NCI-H1436 (cell line): ENCODE results near the gene SUSD6.

Experiments used
- DNase-seq: peaks from one replicate; lab custom pipeline; 2025; lab: John Stamatoyannopoulos, UW

The SUSD6 gene

DNA sequence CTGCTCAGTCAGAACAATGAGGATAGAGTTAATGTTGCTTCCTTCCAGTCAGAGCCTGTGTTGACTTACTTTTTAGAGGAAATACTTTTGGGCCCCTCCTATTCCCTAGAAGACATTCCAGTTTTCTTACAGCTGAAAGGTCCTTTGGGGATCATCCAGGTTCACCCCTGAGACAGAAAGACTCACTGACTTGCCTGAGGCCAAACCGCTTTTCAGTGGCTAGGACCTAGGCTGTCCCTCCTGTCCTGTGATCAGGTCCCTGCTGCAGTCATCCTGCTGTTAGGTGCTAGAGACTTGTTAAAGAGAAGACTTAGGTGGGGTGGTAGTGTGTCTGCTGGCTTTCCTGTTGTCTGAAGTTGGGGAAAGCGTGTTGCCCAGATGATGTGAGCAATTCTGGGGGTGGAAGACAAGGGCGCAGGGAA is 39.6 kb downstream of the SUSD6 start:
- no peak for DNase-seq

DNA sequence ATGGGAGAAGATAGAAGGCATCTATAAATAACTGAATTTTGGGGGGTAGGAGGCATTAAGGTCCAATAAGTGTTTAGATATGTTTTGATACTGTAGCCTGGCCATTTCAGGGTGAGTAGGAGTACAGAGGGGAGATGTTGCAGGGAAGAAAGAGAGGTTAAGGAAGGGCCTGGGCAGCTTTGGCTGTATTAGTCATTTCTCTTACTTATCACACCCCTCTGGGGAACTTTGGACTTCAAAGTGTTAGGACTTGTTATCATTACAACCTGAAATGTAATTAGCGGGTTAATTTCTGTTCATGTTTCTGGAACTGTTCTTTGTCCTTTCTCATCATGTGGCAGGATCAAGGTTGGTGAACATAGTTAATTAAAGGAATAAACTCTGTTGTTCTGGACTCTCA is 40.3 kb downstream of the SUSD6 start:
- no peak for DNase-seq

DNA sequence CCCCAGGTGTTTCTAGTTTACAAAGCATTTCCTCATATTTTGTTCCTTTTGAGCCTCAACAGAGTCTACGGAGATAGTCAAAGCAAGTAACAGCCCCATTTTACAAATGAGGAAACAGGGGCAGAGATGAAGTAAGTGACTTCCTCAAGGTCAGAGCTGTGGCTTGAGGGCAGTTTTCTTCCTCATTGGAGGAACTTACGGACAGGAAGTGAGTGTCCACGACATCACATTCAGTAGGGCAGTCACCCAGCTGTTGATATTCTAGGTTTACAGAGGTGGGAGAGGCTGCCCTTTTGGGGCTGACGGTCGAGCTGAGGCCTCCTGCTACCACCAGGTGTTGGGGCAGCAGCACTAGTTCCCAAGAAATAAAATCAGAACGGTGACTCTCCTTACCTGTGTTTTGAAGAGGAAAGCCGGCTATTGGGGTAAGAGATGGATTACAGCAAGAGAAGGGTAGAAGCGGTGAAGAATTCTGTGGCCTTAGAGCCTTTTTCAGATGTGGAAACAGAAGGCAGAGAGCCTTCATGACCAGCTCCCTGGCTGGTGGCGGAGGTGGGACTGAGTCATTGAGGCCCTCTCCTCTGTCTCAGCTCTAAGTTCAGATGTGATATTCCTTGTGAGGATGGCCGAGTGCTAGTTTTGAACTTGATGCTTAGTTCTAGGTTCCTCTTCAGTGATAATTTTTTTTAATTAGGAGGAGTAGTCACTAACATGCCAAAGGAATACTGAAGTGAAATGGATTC is 41.7 kb downstream of the SUSD6 start:
- DNase-seq = no peak

DNA sequence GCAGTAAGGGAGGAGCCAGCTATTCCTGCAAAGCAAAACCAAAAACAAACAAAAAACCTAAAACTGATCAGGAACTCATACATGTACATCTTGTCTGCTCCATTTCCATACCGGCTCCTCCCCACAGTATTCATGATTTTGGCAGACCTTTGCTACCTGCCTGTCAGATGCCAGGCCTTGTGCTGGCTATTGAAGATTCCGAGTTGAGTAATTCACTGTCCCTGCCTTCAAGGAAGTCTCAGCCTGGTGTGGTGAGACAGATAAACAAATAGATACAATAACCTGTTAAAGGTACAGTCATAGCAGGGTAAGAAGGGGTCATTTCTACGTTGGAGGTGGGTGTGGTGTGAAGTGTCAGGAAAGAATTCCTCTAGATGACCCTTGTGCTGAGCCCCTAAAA is 42.7 kb downstream of the SUSD6 start:
- DNase-seq = no peak

DNA sequence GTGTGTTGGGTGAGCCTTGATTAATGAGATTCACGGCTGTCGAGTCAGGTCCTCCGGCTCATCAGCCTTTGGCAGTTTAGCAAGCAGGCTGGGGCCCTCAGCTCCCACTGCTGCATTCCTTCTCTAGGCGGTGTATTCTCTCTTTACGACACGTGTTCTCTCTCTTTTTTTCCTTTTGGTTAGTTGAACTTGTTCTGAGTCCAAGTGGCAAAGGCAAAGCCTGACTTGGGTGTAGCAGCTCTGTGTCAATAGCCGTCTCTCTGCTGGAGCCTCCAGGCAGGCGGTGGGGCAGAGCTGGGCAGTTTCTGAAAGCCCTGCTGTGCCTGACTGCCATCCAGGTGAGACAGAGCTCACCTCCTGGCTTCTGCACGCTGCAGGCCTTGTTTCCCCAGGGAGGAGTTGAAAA is 46.6 kb downstream of the SUSD6 start:
- peak; percentile 30 for DNase-seq

DNA sequence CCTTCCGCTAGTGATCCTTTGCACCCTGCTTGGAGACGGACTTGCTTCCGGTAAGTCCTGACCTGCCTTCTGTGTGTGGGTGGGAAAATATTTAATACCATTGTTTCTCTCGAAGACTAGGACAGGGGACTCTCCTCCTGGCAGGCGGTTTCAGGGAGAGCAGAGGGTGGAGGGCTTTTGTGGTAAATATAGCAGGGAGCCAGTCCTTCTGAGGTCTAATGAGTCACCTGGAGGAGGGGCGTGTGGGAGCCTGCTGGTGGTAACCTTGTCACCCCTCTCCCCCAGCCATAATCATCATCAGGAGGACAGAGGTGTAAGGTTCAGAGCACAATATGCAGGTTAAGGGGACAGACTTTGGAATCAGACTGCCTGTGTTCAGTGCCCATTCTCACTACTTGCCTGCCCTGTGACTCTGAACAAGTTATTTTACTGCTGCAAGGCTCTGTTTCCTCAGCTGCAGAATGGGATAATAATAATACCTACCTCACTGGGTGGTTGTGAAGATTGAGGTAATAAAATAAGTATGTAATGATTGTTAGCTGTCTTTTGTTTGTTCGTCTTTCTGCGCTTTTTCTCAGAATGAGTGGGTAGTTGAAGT is 47.4 kb downstream of the SUSD6 start:
- DNase-seq = no peak

DNA sequence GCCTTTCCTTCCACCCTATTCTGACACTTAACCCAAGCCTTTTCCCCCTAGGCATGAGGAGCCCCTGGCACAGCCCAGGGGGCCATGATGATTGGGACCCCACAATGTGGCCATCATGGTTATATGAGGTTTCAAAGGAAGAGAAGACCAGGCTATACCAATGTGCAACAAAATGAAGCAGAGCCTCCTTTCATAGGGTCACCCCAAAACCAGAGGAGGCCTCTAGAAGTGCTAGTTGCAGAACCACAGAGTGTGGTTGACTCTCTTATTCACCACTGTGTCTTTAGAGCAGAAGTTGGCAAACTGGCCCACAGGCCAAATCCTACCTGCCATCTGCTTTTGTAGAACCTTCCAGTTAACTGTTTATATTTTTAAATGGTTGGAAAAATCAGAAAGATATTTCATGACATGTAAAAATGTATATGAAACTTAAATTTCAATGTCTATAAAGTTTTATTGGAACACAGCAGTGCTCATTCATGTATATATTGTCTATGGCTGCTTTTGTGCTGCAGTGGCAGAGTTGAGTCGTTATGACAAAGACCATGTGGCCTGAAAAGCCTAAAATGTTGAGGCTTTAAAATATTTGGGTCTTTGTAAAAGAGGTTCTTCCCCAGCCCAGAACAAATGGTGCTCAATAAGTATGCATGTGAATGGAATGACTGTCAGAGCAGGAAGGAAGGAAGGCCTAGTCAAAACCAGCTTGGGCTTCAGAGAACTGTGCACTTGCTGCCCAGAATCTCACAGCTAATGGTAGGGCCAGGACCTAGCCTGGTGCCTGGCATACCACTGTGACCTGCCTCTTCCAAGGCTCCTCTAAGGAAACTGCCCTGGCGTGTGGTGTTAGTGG is 49.2 kb downstream of the SUSD6 start:
- no peak for DNase-seq

DNA sequence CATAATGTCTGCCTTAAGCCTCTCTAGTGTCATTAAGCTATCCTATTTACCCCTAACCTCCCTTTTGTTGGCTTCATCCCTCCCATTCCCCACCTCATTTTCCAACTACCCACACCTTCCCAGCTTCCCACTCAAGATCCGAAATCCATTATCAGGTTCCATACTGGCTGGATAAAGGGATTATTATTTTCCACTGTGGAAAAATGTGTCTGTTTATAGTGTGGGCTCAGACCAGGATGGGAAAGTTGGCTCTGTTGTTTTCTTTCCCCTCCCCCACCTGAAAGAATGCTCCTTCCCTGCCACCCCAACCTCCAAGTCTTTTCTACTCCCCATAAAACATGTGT is 49.8 kb downstream of the SUSD6 start:
- DNase-seq = no peak

DNA sequence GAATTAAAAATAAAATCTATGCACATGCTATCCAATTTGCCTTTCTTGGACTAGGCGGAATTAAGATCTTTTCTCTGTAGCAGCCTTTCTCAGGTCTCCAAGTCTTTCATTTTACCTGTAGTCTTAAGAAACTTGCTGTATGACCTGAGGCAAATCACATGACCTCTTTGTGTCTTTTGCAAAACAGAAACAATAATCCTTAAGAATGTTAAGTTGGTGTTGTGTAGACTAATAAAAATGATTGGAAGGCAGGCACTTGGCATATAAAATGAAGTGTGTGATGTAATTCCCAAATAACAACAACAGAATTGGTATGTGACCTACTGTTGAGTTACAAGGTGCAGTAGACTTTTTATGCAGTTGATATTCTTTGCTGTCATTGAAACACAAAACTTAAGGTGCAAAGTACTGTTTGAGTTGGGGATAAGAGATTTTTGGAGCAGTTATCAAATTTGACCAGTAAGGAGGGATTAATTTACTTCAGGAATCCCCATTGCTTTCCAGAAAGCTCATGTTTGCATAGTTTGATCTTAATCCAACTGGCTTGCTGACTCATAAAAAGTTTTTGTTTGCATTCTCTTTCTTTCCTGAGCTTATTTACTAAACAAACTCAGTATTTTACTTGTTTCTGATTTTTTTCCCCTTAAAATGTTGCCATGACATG is 51.4 kb downstream of the SUSD6 start:
- no peak for DNase-seq

DNA sequence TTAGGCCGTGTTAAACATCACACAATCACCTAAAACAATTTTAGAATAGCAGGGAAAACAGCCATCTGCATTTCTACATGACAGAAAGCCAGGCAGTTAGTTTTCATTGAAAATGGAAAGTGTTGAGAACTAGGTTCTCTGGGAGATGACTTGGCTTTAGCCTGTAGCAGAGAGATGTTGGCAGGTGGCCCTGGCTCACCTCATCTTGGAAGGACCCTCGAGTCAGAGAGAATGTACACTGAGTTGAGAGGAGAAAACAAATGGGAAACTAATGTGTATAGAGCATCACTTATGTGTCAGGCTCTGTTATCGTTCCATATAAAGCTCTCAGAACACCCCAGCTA is 51.9 kb downstream of the SUSD6 start:
- DNase-seq = no peak

DNA sequence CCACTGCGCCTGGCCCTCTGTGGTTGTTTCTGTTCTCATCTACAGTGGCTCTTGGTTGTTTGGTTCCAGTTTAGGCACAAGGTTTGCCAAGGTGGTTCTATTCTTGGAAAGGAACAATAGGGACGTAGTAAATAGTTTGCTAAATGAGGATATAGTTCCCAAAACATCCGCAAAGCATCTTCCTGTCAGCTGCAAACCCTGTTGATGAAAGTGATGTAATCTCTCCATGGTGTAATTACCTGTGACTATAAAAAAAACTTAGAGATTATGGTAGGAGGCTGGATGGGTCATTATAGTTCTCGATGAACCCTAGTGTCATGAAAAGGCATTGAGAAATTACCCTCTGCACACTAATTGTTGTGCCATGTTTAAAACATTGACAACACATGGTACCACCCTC is 52.9 kb downstream of the SUSD6 start:
- DNase-seq = no peak

DNA sequence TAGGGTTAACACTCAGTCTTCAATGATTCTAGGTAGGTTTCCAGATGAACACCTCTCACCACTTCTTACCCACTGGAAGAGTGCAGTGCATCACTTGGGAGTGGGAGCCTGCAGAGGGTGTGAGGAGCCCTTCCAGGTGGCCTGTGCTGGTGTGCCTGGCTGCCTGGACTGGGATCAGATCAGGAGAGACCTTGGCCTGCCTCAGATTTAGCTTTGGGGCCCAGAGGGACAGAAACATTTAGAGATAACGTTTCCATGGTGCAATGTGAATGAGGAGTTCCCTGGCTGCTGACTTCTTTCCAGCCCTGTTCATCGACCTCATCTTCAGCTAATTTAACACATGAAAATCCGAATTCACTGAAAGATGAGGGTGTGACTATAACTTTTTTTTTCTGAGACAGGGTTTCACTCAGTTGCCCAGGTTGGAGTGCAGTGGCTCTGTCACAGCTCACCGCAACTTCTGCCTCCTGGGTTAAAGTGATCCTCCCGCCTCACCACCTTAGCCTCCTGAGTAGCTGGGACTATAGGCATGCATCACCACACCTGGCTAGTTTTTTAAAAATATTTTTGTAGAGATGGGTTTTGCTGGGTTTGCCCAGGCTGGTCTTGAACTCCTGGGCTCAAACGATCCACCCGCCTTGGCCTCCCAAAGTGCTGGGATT is 53.6 kb downstream of the SUSD6 start:
- DNase-seq = no peak

DNA sequence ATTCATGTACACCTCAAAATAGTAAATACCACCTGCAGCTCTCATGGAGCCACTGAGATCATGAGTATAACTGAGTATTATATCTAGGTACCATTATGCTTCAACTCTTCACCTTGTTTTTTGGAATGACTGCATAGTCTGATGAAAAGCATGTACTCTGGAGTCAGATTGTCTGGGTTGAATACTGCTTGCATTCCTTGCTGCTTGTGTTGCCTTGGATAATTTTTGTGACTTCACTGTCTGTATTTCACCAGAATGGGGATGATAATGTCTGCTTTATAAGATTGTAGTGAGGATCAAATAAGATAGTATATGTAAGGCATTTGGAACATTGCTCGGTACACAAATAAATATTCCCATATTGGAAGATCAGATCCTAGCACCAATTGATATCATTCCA is 54.2 kb downstream of the SUSD6 start:
- DNase-seq = no peak

DNA sequence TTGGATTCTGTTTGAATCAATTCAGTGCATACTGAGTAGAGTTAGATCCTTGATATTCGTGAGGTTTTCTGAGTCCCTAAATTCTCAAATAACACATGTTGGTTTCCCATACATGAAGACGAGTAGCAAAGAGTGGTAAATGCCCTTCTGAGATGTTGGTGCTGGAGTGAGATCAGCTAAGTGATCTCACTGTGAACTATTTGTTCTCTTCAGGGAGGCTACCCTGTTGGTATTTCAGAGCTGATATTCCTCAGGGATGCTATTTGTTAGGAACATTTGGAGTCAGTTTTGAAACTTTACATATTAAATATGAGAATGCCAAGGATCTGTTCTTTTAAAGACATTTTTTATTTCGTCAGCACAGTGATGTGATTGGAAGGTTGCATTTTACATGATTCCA is 54.7 kb downstream of the SUSD6 start:
- DNase-seq = no peak

DNA sequence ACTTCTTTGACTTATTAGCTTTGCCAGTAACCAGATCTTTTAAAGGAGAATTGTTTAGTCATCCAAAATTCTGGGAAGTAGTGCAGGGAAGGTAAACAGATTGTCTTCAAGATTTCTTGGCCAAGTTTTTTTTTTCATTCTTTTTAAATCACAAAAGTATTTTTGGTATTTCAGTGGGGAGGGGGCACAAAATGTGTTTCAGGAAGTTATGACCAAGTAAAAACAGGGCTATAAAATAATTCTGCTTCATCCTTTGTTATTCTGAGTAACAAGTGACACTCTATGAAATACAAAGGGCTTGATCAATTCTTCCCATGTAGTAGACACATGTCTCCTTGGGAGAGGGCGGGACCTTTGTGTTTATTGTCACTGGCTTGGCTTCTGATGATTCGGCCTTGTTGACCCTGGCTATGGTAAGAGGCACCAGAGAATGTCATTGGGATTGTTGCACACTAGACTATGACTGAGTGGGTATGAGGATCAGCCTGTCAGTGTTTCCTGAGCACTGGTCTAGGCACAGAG is 55.4 kb downstream of the SUSD6 start:
- no peak for DNase-seq

DNA sequence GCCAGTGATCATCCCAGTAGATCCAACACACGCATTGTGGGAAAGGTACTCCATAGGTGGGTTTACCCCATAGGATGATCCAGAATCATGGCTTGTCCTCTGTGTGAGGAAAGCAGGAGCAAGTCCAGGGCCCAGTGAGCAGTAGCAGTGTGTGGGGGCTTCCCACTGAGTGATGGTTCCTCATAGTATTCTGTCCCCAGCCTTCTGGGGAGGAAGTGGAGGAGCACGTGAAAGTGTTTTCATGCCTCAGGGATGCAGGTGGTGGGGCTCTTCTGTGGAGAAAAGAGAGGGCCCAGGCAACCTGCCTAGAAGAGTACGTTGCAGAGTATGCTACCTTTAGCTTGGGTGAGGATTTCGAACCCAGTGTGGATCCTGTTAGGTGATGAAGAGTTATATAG is 56.5 kb downstream of the SUSD6 start:
- DNase-seq = no peak

DNA sequence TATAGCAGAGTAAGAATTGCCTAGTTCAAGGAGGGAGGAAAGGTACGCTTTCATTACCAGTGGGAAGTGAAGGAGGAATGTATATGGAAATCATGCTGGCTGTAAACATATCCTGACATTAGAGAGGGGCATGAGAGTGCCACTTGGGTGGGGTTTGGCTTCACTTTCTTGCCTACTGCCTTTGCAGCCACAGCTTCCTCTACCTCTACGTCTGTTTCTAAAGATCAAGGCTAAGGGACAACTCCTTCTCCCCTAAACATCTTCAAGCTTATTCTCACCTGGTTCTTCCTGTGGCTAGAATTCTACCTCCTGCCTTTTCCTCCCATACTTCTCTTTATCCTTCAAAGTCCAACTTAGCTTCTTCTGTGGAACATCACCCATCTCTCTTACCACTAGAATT is 58.0 kb downstream of the SUSD6 start:
- DNase-seq = no peak

DNA sequence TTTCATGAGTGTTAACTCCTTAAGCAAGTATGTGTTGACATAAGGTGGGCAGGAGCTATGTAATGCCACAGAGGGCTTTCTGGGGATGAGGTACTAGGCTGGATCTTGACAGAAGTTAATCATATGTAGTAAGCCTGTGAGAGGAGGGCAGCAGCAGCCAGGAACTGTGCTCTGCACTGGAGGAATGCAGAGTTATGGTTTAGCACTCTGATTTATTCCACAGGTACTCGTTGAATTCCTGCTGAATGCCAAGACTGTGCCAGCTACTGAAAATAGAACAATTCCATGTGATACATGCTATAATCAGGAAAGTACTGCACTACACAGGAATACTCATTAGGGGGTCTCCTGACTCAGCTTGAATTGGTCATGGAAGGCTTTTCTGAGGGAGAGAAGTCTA is 58.7 kb downstream of the SUSD6 start:
- DNase-seq = no peak

DNA sequence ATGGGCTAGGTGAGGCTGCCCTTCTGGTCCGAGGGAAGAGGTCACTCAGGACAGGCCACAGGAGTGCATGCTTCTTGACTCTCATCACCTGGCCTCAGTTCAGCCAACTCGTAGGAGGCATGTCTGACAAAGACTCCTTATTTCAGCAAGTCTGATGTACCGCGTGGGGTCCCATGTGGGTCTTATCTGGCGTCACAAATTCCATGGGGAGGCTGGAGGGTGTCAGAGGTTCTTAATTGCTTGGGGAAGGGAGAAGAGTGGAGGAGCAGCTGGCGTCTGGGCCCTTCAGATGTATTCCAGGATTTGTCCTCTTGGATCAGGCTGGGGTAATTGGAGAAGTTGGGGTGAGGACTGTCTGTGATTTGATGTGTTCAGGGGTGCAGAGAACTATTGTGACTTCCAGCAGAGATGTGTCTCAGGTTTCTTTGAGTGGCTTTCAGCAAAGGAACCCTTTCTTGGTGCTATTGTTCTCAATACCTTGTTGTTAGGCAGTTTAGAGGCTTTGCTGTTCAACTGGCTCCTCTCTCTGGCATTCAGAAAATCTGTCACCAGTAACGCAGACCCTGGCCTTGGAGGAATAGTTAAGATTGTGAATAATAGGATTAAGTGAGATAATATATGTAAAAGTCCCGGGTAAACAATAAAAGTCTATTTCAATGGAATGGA is 60.1 kb downstream of the SUSD6 start:
- DNase-seq = no peak

DNA sequence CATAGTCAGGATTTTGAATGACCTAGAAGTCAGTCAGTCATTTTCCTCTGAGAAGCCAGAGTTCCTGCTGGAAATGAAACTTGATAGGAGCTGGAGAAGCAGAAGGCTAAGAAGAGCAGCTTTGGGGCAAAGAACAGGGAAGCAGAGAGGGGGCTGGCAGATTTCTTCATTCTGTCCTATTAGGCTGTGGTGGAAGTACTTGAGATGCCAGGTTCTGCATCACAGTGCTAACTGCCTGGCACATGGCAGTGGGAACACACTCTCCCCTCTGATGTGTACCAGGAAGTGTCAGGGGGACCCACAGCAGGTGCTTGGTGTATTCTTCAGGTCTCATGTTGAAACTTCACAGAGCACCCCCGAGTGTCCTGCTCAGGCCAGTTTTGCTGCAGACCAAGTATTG is 61.0 kb downstream of the SUSD6 start:
- DNase-seq = no peak

DNA sequence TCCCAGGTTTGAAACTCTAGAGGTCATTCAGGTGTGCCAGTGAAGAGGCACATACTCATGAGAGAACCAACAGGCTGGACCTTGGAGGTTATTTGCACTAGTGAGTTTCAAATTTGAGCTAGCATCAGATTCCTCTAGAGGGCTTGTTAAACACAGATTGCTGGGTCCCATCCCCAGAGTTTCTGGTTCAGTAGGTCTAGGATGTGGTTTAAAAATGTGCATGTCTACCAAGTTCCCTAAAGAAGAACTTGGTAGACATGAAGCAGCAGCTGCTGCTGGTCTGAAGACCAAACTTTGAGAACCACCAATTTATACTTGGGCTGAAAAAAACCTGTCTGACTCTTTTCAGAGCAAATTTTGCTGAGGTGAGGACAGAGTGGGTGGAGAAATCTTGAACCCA is 61.7 kb downstream of the SUSD6 start:
- DNase-seq = no peak
